Brain microvascular endothelial cell (primary cell): ENCODE results near the gene DAPK1.

ENCODE experiments used
- DNase-seq: peaks from one replicate; pipeline ENCODE4 v3.0.0-alpha.2; 2020
- H3K27ac ChIP-seq: fragments of 250-450 bp; sonication (Bioruptor Pico); 2 replicates; pipeline ENCODE4 v1.5.1; 2020; ENCODE audit warnings: mild to moderate bottlenecking, moderate library complexity
- H3K27me3 ChIP-seq: fragments of 250-450 bp; sonication (Bioruptor Pico); replicated peaks from 2 replicates; pipeline ENCODE4 v1.5.1; 2020; ENCODE audit warnings: mild to moderate bottlenecking
- H3K36me3 ChIP-seq: fragments of 250-450 bp; sonication (Bioruptor Pico); replicated peaks from 2 replicates; pipeline ENCODE4 v1.5.1; 2020; ENCODE audit warnings: mild to moderate bottlenecking
- H3K4me3 ChIP-seq: 2 replicates; pipeline ENCODE4 v1.5.1; 2011; ENCODE audit warnings: low read depth, mild to moderate bottlenecking, control low read depth, low read length, moderate library complexity
- CTCF ChIP-seq: IDR thresholded peaks from 2 replicates; pipeline ENCODE4 v1.5.1; 2011; ENCODE audit warnings: low read depth, mild to moderate bottlenecking, moderate library complexity, low read length, control low read depth, inconsistent platforms; ENCODE audit errors: missing control alignments
- in situ Hi-C: cut with HindIII; loops from 2 replicates; pipeline ENCODE4 v1.10.0; 2017; ENCODE audit warnings: low sequenced_read_pairs, low pct_ligation_motif_present

The DAPK1 gene

GRCh38 chr9:87594662-87595061 is 97.0 kb downstream of the DAPK1 start:
- Histone ChIP-seq H3K27me3 (no peaks in the 10 kb centered on the region), H3K4me3 (no peak overlapping the region), H3K27ac (no peak overlapping the region), H3K36me3 (no peaks in the 10 kb centered on the region)
- in situ Hi-C loops: no loop called here
- DNase-seq: no peak
- no peak for TF ChIP-seq CTCF

- H3K27me3 ChIP-seq: no peaks in the 10 kb centered on the region
- no peak overlapping the region for H3K27ac ChIP-seq
- no peak for TF ChIP-seq CTCF
- no peaks in the 10 kb centered on the region for H3K36me3 ChIP-seq
- no peak for DNase-seq
- in situ Hi-C loops: no loop called here
- H3K4me3 ChIP-seq: no peak overlapping the region
Observed at GRCh38 chr9:87595610-87596009, 97.9 kb downstream of the DAPK1 start.

GRCh38 chr9:87596862-87597261 is 99.2 kb downstream of the DAPK1 start:
- Histone ChIP-seq H3K27me3 (no peaks in the 10 kb centered on the region), H3K36me3 (no peaks in the 10 kb centered on the region), H3K4me3 (no peak overlapping the region), H3K27ac (no peak overlapping the region)
- DNase-seq: no peak
- no peak for TF ChIP-seq CTCF
- in situ Hi-C loops: no loop called here

- no peak for DNase-seq
- Histone ChIP-seq H3K27ac (no peak overlapping the region), H3K36me3 (no peaks in the 10 kb centered on the region), H3K27me3 (no peaks in the 10 kb centered on the region), H3K4me3 (no peak overlapping the region)
- TF ChIP-seq CTCF: no peak
- in situ Hi-C loops: no loop called here
Observed at GRCh38 chr9:87597710-87598443, 100.2 kb downstream of the DAPK1 start.

GRCh38 chr9:87599901-87600610 is 102.4 kb downstream of the DAPK1 start:
- DNase-seq: peak; percentile 92
- Histone ChIP-seq H3K36me3 (no peaks in the 10 kb centered on the region), H3K4me3 (no peak overlapping the region), H3K27me3 (no peaks in the 10 kb centered on the region), H3K27ac (peak overlapping the region; percentile 21)
- in situ Hi-C loops: no loop called here
- TF ChIP-seq CTCF: no peak
